Measurements from ENCODE around the gene ABCB11. TPM values are rescaled to one million over a fixed set of nuclear protein-coding genes. Genes with fewer than 3 reads are reported as not detected.

ABCB11 gene
- total RNA-seq, 1 donor from 2014 or later: 0.18 TPM

- H3K27me3 Mint-ChIP-seq (ENCODE audit: low read depth): peaks cover 36% of the 10 kb centered on the region
- no peaks in the 10 kb centered on the region for H3K36me3 Mint-ChIP-seq
- no peaks in the 10 kb centered on the region for H3K4me1 Mint-ChIP-seq
These were observed 120.8 kb downstream of the ABCB11 start for GRCh38 chr2:168910330-168910729.

GRCh38 chr2:168907940-168908662 lies 123.0 kb downstream of the ABCB11 start:
- Mint-ChIP-seq H3K4me1 (no peaks in the 10 kb centered on the region), H3K36me3 (no peaks in the 10 kb centered on the region), H3K4me3 (no peak overlapping the region), H3K9me3 (no peaks in the 10 kb centered on the region), H3K27ac (no peak overlapping the region), H3K27me3 (ENCODE audit: low read depth) (peaks cover 36% of the 10 kb centered on the region)
- DNase-seq (ENCODE audit: low spot score in 2 of 2, unreplicated experiment in 2 of 2): no peak
- TF ChIP-seq, protein P1, sequence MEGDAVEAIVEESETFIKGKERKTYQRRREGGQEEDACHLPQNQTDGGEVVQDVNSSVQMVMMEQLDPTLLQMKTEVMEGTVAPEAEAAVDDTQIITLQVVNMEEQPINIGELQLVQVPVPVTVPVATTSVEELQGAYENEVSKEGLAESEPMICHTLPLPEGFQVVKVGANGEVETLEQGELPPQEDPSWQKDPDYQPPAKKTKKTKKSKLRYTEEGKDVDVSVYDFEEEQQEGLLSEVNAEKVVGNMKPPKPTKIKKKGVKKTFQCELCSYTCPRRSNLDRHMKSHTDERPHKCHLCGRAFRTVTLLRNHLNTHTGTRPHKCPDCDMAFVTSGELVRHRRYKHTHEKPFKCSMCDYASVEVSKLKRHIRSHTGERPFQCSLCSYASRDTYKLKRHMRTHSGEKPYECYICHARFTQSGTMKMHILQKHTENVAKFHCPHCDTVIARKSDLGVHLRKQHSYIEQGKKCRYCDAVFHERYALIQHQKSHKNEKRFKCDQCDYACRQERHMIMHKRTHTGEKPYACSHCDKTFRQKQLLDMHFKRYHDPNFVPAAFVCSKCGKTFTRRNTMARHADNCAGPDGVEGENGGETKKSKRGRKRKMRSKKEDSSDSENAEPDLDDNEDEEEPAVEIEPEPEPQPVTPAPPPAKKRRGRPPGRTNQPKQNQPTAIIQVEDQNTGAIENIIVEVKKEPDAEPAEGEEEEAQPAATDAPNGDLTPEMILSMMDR (IDR thresholded peaks at IDR 0.05; ENCODE audit: unreplicated experiment): no peak

More at GRCh38 chr2:168910330-168910729, 120.8 kb downstream of the ABCB11 start:
- DNase-seq (ENCODE audit: low spot score in 2 of 2, unreplicated experiment in 2 of 2): no peak
- Mint-ChIP-seq H3K27ac (no peak overlapping the region), H3K4me3 (no peak overlapping the region), H3K9me3 (no peaks in the 10 kb centered on the region)
- TF ChIP-seq, protein P1 (IDR thresholded peaks at IDR 0.05; ENCODE audit: unreplicated experiment): no peak

GRCh38 chr2:168904358-168904757 lies 126.8 kb downstream of the ABCB11 start:
- DNase-seq (ENCODE audit: low spot score in 2 of 2, unreplicated experiment in 2 of 2): no peak
- H3K4me3 Mint-ChIP-seq: no peak overlapping the region
- TF ChIP-seq, protein P1 (IDR thresholded peaks at IDR 0.05; ENCODE audit: unreplicated experiment): no peak
- no peaks in the 10 kb centered on the region for H3K9me3 Mint-ChIP-seq
- H3K27me3 Mint-ChIP-seq (ENCODE audit: low read depth): peaks cover 25% of the 10 kb centered on the region
- H3K27ac Mint-ChIP-seq: no peak overlapping the region
- H3K4me1 Mint-ChIP-seq: no peaks in the 10 kb centered on the region
- H3K36me3 Mint-ChIP-seq: no peaks in the 10 kb centered on the region

DNA sequence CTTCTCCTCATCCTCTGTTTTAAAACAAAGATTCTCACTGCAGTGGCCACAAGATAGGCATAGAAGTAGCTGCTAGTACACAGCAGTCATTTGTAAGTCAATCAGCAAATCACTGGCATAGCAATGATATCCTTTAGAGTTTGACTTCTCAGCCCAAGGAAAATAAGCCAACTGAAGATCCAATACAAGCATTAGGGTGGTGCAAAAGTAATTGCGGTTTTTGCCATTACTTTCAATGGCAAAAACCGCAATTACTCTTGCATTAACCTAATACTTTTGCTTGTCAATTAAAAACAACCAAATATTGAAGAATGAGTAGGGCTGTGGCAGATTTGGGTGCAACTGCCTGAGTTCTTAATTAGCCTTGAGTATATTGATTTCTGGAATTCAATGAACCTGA lies 127.2 kb downstream of the ABCB11 start:
- Mint-ChIP-seq H3K4me3 (no peak overlapping the region), H3K27ac (no peak overlapping the region), H3K4me1 (no peaks in the 10 kb centered on the region), H3K9me3 (no peaks in the 10 kb centered on the region), H3K36me3 (no peaks in the 10 kb centered on the region), H3K27me3 (ENCODE audit: low read depth) (peaks cover 25% of the 10 kb centered on the region)
- TF ChIP-seq, protein P1 (IDR thresholded peaks at IDR 0.05; ENCODE audit: unreplicated experiment): no peak
- DNase-seq (ENCODE audit: low spot score in 2 of 2, unreplicated experiment in 2 of 2): no peak

- Mint-ChIP-seq H3K27ac (no peak within 1 kb of the TSS), H3K9me3 (no peaks in the 10 kb centered on the region), H3K36me3 (no peaks in the 10 kb centered on the region), H3K4me1 (no peaks in the 10 kb centered on the region), H3K4me3 (no peak within 1 kb of the TSS), H3K27me3 (ENCODE audit: low read depth) (peaks cover 17% of the 10 kb centered on the region)
- DNase-seq (ENCODE audit: low spot score in 2 of 2, unreplicated experiment in 2 of 2): no peak
- TF ChIP-seq, protein P1 (IDR thresholded peaks at IDR 0.05; ENCODE audit: unreplicated experiment): no peak
These were observed 130.1 kb downstream of the ABCB11 start, which contains the start of gene G6PC2 for GRCh38 chr2:168901003-168901402. Gene G6PC2 (plus strand): TSS chr2:168901291. CDS start chr2:168901332, 41 bp downstream.
